Naive B cell (primary cell): ENCODE data around the gene ITLN1. TPM values are rescaled to one million over a fixed set of nuclear protein-coding genes. Genes with fewer than 3 reads are reported as not detected.

Source experiments
- polyA plus RNA-seq, 6 donors: library from polyadenylated mRNA; unstranded; fragments of 300-500 nt; fragmentation: Illumina TruSeq; gene quantifications; one replicate each; pipeline ENCODE4 v1.2.3, GENCODE V29; 2021; ENCODE audit warnings: low read depth in 6 of 6

Gene ITLN1
- polyA plus RNA-seq, 6 donors from 2014 or later: not detected

Other genes starting within 250 kb of the ITLN1 start
- 10 to 100 TPM; 18.9 to 36.6 (median 23.0) TPM for gene SLAMF1, start 238.1 kb downstream of the ITLN1 start, polyA plus RNA-seq
- gene CD48, start 173.4 kb downstream of the ITLN1 start, polyA plus RNA-seq: 100 to 1,000 TPM; 129 to 163 (median 153) TPM
- 1 to 10 TPM in 5 of 6 donors, not detected in 1; 1.2 to 5.3 (median 3.0) TPM for gene SLAMF7, start 145.9 kb downstream of the ITLN1 start, polyA plus RNA-seq
- 100 to 1,000 TPM; 143 to 230 (median 167) TPM for gene LY9, start 89.0 kb downstream of the ITLN1 start, polyA plus RNA-seq
- under 1 TPM in 5 of 6 donors, not detected in 1; 0.32 to 0.97 (median 0.71) TPM for gene CD244, start 22.3 kb downstream of the ITLN1 start, polyA plus RNA-seq
- gene ITLN2, start 69.6 kb upstream of the ITLN1 start, polyA plus RNA-seq: not detected
- gene F11R, start 136.0 kb upstream of the ITLN1 start, polyA plus RNA-seq: 1 to 10 TPM; 5.2 to 9.2 (median 6.7) TPM
- gene TSTD1, start 153.8 kb upstream of the ITLN1 start, polyA plus RNA-seq: 100 to 1,000 TPM; 477 to 790 (median 657) TPM
- gene USF1, start 160.8 kb upstream of the ITLN1 start, polyA plus RNA-seq: 10 to 100 TPM in 3 of 6 donors, 1 to 10 TPM in 3; 4.4 to 23.9 (median 9.7) TPM
- gene ARHGAP30, start 184.7 kb upstream of the ITLN1 start, polyA plus RNA-seq: 100 to 1,000 TPM in 1 of 6 donors, 10 to 100 TPM in 5; 42.4 to 154 (median 82.6) TPM
- not detected for gene NECTIN4, start 204.4 kb upstream of the ITLN1 start, polyA plus RNA-seq
- gene KLHDC9, start 213.2 kb upstream of the ITLN1 start, polyA plus RNA-seq: 1 to 10 TPM in 5 of 6 donors, not detected in 1; 1.3 to 4.4 (median 2.3) TPM
- gene PFDN2, start 232.9 kb upstream of the ITLN1 start, polyA plus RNA-seq: 10 to 100 TPM; 64.0 to 93.7 (median 88.7) TPM
- 10 to 100 TPM; 21.3 to 30.1 (median 25.6) TPM for gene NIT1, start 232.9 kb upstream of the ITLN1 start, polyA plus RNA-seq
- gene DEDD, start 247.5 kb upstream of the ITLN1 start, polyA plus RNA-seq: 10 to 100 TPM; 36.4 to 55.3 (median 39.2) TPM